KOPT-K1 (cell line): ENCODE measurements around the gene KAT6B.

Experiments
- H3K27ac ChIP-seq: fragments of 200-600 bp; sonication (generic); 2 replicates; pipeline ENCODE4 v1.5.1; 2016; ENCODE audit warnings: antibody characterized with exemption, mild to moderate bottlenecking, low read depth, low read length; ENCODE audit not compliant: poor library complexity, severe bottlenecking
- H3K36me3 ChIP-seq: fragments of 200-600 bp; sonication (generic); 2 replicates; pipeline ENCODE4 v1.5.1; 2017; ENCODE audit warnings: antibody characterized with exemption, mild to moderate bottlenecking, low read length, moderate library complexity; ENCODE audit not compliant: insufficient read depth
- H3K9me3 ChIP-seq: fragments of 200-600 bp; sonication (generic); 2 replicates; pipeline ENCODE4 v1.5.1; 2017; ENCODE audit warnings: antibody characterized with exemption, low read length, mild to moderate bottlenecking; ENCODE audit not compliant: insufficient read depth, poor library complexity, severe bottlenecking

Gene KAT6B

GRCh38 chr10:75071756-75072155 is 245.4 kb downstream of the KAT6B start:
- no peaks in the 10 kb centered on the region for H3K9me3 ChIP-seq
- H3K36me3 ChIP-seq: no peaks in the 10 kb centered on the region

GRCh38 chr10:75072727-75073126 is 246.3 kb downstream of the KAT6B start:
- Histone ChIP-seq H3K36me3 (no peaks in the 10 kb centered on the region), H3K27ac (no peak overlapping the region), H3K9me3 (no peaks in the 10 kb centered on the region)

More at GRCh38 chr10:75071756-75072155, 245.4 kb downstream of the KAT6B start:
- no peak overlapping the region for H3K27ac ChIP-seq

DNA sequence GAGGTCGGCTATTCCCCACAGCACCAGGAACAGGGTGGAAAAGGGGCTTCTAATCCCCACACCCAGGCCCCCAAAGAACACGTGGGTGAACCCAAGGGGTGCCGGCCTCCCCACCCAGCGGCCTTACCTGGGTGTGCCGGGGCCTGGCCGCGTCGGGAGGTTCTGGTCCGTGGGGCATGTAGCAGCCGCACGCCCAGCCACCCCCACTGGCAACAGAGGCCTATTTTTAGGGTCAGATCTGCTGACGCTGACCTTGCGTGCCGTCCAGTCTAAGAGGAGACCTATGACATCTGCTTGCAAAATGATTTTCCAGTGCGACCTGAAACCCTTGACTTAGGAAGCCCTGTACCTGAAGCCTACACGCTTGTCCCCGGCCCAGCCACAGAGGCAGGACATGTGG is 247.0 kb downstream of the KAT6B start:
- Histone ChIP-seq H3K36me3 (no peaks in the 10 kb centered on the region), H3K9me3 (no peaks in the 10 kb centered on the region), H3K27ac (no peak overlapping the region)

DNA sequence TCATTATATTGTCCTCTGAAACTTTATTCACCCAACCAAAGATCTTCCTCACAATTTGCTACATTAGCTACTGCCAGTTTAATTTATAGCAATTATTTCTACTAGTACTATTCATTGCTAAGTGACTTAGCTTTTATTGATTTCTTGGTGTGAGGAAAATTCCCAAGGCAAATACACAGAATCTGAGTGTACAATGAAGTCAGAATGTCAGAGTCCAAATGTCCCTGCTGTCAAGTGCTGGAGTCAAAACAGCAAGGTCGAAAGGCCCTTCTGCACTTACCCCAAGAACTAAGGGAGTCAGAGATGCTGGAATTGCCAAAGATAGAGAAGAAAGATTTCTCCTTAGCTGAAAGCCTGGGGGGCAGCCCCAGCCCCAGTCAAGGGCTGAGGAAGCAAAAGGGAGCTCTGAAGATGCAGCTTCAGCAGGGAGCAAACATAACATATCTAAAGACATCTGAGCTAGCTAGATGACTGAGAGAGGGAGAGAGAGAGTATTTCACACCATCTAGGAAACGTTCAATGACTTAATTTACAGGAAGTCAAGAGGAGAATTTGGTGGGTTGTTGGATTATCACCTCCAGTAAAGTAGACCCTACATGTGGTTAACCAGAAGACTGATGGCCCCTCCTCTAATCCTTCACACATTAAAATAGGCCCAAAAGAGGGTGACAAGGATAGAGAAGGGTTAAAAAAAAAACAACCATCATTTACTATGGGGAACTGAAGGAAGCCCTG is 248.5 kb downstream of the KAT6B start:
- Histone ChIP-seq H3K27ac (no peak overlapping the region), H3K36me3 (no peaks in the 10 kb centered on the region)

GRCh38 chr10:75076348-75076747 is 249.9 kb downstream of the KAT6B start:
- no peaks in the 10 kb centered on the region for H3K36me3 ChIP-seq

More for the DNA sequence above, 248.5 kb downstream of the KAT6B start:
- no peaks in the 10 kb centered on the region for H3K9me3 ChIP-seq

GRCh38 chr10:75079436-75080083 is 253.2 kb downstream of the KAT6B start:
- Histone ChIP-seq H3K27ac (no peak overlapping the region), H3K9me3 (no peaks in the 10 kb centered on the region), H3K36me3 (no peaks in the 10 kb centered on the region)

More at GRCh38 chr10:75076348-75076747, 249.9 kb downstream of the KAT6B start:
- Histone ChIP-seq H3K9me3 (no peaks in the 10 kb centered on the region), H3K27ac (no peak overlapping the region)

- H3K9me3 ChIP-seq: no peaks in the 10 kb centered on the region
- H3K27ac ChIP-seq: no peak overlapping the region
- H3K36me3 ChIP-seq: no peaks in the 10 kb centered on the region
Observed at GRCh38 chr10:75080554-75080953, 254.2 kb downstream of the KAT6B start.

DNA sequence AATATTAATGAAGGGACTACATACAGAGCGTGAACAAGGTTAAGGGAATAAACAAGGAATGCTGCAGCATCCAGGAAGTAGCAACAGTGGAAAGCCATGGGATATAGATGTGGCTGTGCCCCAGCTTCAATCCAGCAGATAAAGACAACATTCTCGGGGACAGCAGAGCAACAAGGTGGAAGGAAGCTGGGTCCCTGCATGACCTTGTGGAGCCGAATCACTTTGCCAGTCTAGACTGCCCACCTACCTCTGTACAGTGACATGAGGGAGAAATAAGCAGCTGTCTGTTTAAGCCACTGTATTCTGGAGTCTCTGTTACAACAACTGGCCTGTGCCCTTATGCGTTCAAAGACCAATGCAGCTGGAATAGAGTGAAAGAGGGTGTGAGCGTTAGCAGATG is 255.0 kb downstream of the KAT6B start:
- Histone ChIP-seq H3K27ac (no peak overlapping the region), H3K9me3 (no peaks in the 10 kb centered on the region), H3K36me3 (no peaks in the 10 kb centered on the region)
